CD4-positive, alpha-beta T cell (primary cell): ENCODE measurements around the gene NPIPB6. TPM values are rescaled to one million over a fixed set of nuclear protein-coding genes. Genes with fewer than 3 reads are reported as not detected.
"Not testable (repeated sequence)": the region's sequence is repeated elsewhere in the genome, so short reads cannot be mapped to it uniquely, and the experiment has no call there.

Experiments used
- ATAC-seq: fragments of 200-7000 bp; cut with Tn5 transposase; one replicate; pipeline ENCODE4 v1.10.0; 2022; ENCODE audit warnings: mild to moderate bottlenecking; ENCODE audit not compliant: poor library complexity
- CTCF ChIA-PET: fragments of 350-600 bp; sonication (Branson Sonifier 250); formaldehyde crosslinking; loops from one replicate; lab custom pipeline; 2021; ENCODE audit warnings: antibody characterized with exemption, inconsistent platforms; lab: Charles Lee
- POLR2A ChIA-PET: fragments of 350-600 bp; sonication (Branson Sonifier 250); formaldehyde crosslinking; loops from one replicate; lab custom pipeline; 2021; ENCODE audit warnings: antibody characterized with exemption, inconsistent platforms; lab: Charles Lee
- DNase-seq, 14 experiments: peaks; one replicate each; pipeline ENCODE4 v3.0.0-alpha.2; 2013 to 2020; ENCODE audit warnings: mixed read lengths in 2 of 14
- H3K27ac ChIP-seq, 2 donors: one replicate each; pipeline versions ENCODE4 v1.5.1 to v1.7.0; 2013; ENCODE audit warnings: low read length in 2 of 2, low read depth in 1 of 2, mild to moderate bottlenecking in 1 of 2
- H3K27me3 ChIP-seq, 2 experiments: 1 replicate in 1 of 2; 2 replicates in 1 of 2; pipeline versions ENCODE4 v1.6.1 to v1.7.0; 2013; ENCODE audit warnings: low read length in 2 of 2, control low read depth in 1 of 2, mild to moderate bottlenecking in 1 of 2, moderate library complexity in 1 of 2; ENCODE audit not compliant: insufficient read depth in 2 of 2, control insufficient read depth in 1 of 2
- H3K36me3 ChIP-seq: one replicate; pipeline ENCODE4 v1.6.1; 2013; ENCODE audit warnings: low read length, control low read depth; ENCODE audit not compliant: insufficient read depth
- H3K4me1 ChIP-seq: one replicate; pipeline ENCODE4 v1.6.1; 2013; ENCODE audit warnings: low read length, control low read depth; ENCODE audit not compliant: insufficient read depth
- H3K4me3 ChIP-seq: one replicate; pipeline ENCODE4 v1.5.1; 2013; ENCODE audit warnings: mild to moderate bottlenecking, low read length, moderate library complexity
- H3K9me3 ChIP-seq, 2 experiments: 1 replicate in 1 of 2; 2 replicates in 1 of 2; pipeline versions ENCODE4 v1.6.1 to v1.7.0; 2013; ENCODE audit warnings: low read length in 2 of 2, mild to moderate bottlenecking in 2 of 2, control low read depth in 1 of 2, moderate library complexity in 1 of 2; ENCODE audit not compliant: control insufficient read depth in 1 of 2, insufficient read depth in 1 of 2
- H3K27ac Mint-ChIP-seq: one replicate; pipeline ENCODE4 v1.8.0; 2020; ENCODE audit warnings: mixed read lengths
- H3K27me3 Mint-ChIP-seq: one replicate; pipeline ENCODE4 v1.8.0; 2021; ENCODE audit warnings: mixed read lengths
- H3K36me3 Mint-ChIP-seq: one replicate; pipeline ENCODE4 v1.8.0; 2021; ENCODE audit warnings: low read depth, mixed read lengths
- H3K4me1 Mint-ChIP-seq: one replicate; pipeline ENCODE4 v1.8.0; 2021; ENCODE audit warnings: low read depth, mixed read lengths
- H3K4me3 Mint-ChIP-seq: one replicate; pipeline ENCODE4 v1.8.0; 2020; ENCODE audit warnings: mild to moderate bottlenecking, mixed read lengths
- H3K9me3 Mint-ChIP-seq: one replicate; pipeline ENCODE4 v1.8.0; 2020; ENCODE audit warnings: mixed read lengths
- intact Hi-C, 2 experiments: fragments of 100-400 bp; cut with DNase I in 1 of 2; cut with micrococcal nuclease in 1 of 2; formaldehyde crosslinking; loops; one replicate each; pipeline versions ENCODE4 v1.15.1 to v1.9.0; 2023 to 2025; cut with DNase I, micrococcal nuclease
- polyA plus RNA-seq, 2 donors: library from polyadenylated mRNA; unstranded; fragments of 120-200 nt; gene quantifications; one replicate each; pipeline ENCODE4 v1.2.1, GENCODE V29; 2013
- total RNA-seq, 174 experiments: library from RNA in 2 of 174; stranded (reverse) in 2 of 174; gene quantifications; one replicate each; pipeline ENCODE4 v1.2.3 and lab custom pipeline; 2021 to 2026

NPIPB6 gene
- total RNA-seq (1 to 10 TPM; 2.3 to 2.4 TPM), total RNA-seq (lab: John Stamatoyannopoulos, UW) (0 to 0.94 (median 0.13) reads per million in 172 experiments)
- polyA plus RNA-seq (2013, experiment 1 of 2): 1.2 TPM
- 2.2 TPM for polyA plus RNA-seq (2013, experiment 2 of 2)

DNA sequence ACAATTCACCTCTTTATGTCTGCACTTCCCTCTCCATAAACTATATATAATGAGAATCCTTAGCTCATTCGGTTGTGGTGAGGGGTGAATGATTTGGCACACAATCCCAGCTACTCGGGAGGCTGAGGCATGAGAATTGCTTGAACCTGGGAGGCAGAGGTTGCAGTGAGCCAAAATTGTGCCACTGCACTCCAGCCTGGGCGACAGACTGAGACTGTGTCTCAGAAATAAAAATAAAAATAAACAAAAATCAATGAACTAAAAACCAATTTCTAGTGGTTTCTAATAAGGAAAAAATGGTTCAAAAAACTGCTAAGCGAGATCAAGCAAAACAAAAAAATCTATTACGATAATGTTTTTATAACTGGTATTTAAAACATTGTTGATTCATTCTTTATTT lies at the start of gene NPIPB6:
Gene NPIPB6, minus strand, starts transcription at position 101 of the 400 bp plus-strand sequence. CDS start 686 bp downstream, outside the sequence.
- H3K9me3 Mint-ChIP-seq, DNase-seq, H3K4me3 Mint-ChIP-seq, H3K27ac ChIP-seq, H3K36me3 Mint-ChIP-seq, POLR2A ChIA-PET, H3K4me3 ChIP-seq, H3K27me3 ChIP-seq, ATAC-seq, intact Hi-C loops, H3K4me1 Mint-ChIP-seq, H3K9me3 ChIP-seq, H3K27me3 Mint-ChIP-seq, H3K4me1 ChIP-seq, H3K36me3 ChIP-seq, CTCF ChIA-PET, H3K27ac Mint-ChIP-seq: not testable (repeated sequence)

DNA sequence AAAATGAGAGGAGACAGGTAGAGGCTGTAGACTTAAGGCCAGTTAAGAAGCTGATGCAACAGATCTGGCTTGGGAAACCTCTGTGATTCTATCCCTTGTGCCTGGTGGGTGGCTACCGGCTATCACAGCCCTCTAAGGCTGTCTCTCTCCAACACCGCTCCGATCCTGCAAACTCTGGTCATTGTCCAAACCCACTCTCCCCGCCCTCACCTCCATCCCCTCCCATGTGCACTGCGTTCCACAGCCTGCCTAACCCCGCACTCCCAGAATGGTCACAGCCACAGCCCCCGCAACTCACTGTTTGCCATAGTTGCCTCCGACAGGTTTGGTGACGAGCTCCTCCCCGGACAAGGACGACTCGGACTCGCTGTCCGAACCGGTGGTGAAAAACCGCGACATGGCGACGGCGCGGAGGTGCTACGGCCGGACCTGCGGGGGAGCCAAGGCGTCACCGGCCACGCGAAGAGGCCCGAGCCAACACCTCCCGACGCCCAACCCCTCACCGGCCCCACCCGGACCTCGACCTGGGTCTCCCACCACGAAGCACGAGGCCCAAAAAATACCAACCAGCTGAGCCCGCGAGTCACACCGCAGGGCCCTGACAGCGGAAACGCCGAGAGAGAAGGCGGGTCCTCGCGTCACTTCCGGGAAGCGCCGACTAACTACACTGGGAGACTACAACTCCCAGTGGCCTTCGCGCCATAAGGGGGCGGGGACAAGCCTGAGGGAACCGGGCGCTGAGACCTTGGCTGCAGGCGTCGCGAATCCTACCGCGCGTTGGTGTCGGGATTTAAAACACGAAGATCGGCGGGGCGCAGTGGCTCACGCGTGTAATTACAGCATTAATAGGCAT lies 40.1 kb upstream of the NPIPB6 start, which contains the start of gene EIF3CL:
Gene EIF3CL, minus strand, starts transcription at position 622 of the 853 bp plus-strand sequence. Its CDS starts 223 bp downstream, at position 399.
- CTCF ChIA-PET, H3K4me1 ChIP-seq, H3K9me3 ChIP-seq, H3K36me3 ChIP-seq, POLR2A ChIA-PET, H3K27me3 Mint-ChIP-seq, intact Hi-C loops, H3K9me3 Mint-ChIP-seq, H3K4me1 Mint-ChIP-seq, H3K27ac Mint-ChIP-seq, H3K27me3 ChIP-seq, H3K36me3 Mint-ChIP-seq, DNase-seq, H3K27ac ChIP-seq: not testable (repeated sequence)
- H3K4me3 ChIP-seq: peak within 1 kb of the TSS; percentile 31
- peak within 1 kb of the TSS; percentile 81 for H3K4me3 Mint-ChIP-seq
- peak; percentile 99 for ATAC-seq

DNA sequence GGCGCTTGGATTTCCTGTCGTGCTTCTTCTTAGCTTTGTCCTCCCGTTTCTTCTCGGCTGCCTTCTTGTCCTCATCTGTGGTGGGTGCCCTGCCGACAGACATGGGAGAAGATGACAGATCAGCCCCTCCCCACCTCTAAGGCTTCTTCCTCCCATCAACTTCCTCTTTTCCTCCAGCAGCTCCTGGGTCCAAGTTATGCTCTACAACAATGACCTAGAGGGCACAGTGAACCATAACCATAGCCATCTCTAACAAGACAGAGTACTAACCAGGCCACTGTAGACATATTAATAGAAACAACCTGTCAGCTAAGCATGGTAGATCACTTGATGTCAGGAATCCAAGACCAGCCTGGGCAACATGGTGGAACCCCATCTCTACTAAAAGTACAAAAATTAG lies 28.7 kb upstream of the NPIPB6 start:
- H3K27me3 ChIP-seq, H3K4me3 Mint-ChIP-seq, H3K9me3 ChIP-seq, ATAC-seq, H3K27ac ChIP-seq, H3K4me1 Mint-ChIP-seq, intact Hi-C loops, H3K36me3 Mint-ChIP-seq, H3K9me3 Mint-ChIP-seq, CTCF ChIA-PET, H3K27me3 Mint-ChIP-seq, H3K4me3 ChIP-seq, H3K4me1 ChIP-seq, H3K36me3 ChIP-seq, H3K27ac Mint-ChIP-seq, POLR2A ChIA-PET, DNase-seq: not testable (repeated sequence)

DNA sequence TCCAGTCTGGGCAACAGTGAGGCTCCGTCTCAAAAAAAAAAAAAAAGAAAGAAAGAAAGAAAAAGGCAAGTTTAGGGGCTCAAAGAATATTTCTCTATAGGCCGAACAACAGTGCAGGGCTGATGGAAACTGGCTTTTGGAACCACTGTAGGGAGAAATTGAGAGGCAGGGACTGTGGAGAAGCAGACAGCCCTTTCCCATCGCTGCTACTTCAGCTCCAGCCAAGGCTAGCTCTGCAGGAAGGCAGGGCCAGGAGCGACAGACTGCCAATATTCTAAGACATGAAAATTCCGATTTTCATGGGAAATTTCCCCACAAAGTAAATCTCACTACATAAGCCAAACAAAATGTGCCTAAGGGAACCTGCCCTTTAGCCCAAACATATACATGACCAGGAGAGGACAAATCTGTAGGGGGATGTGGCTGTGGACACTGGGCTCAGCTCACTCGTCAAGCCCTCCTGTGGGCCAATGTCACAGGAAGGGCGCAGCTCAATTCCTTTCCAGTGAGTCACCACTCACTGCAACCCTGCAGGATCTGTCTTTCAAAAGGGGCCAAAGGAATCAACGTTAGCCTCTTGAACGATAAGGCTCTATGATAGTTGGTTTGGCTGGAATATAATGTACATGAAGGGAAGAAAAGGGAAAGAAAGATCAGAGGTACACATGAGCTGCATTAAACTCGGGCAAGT lies 19.0 kb upstream of the NPIPB6 start:
- H3K27me3 Mint-ChIP-seq, H3K4me3 Mint-ChIP-seq, H3K27me3 ChIP-seq, H3K4me3 ChIP-seq, intact Hi-C loops, H3K4me1 Mint-ChIP-seq, H3K27ac Mint-ChIP-seq, CTCF ChIA-PET, H3K36me3 Mint-ChIP-seq, POLR2A ChIA-PET, H3K4me1 ChIP-seq, ATAC-seq, H3K27ac ChIP-seq, H3K9me3 Mint-ChIP-seq, H3K36me3 ChIP-seq, DNase-seq, H3K9me3 ChIP-seq: not testable (repeated sequence)

DNA sequence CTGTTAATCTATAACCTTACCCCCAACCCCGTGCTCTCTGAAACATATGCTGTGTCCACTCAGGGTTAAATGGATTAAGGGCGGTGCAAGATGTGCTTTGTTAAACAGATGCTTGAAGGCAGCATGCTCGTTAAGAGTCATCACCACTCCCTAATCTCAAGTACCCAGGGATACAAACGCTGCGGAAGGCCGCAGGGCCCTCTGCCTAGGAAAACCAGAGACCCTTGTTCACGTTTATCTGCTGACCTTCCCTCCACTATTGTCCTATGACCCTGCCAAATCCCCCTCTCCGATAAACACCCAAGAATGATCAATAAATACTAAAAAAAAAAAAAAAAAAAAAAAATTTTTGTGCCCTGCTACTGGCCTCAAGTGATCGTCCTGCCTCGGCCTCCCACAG lies 14.5 kb upstream of the NPIPB6 start:
- intact Hi-C loops, H3K4me1 Mint-ChIP-seq: not testable (repeated sequence)

DNA sequence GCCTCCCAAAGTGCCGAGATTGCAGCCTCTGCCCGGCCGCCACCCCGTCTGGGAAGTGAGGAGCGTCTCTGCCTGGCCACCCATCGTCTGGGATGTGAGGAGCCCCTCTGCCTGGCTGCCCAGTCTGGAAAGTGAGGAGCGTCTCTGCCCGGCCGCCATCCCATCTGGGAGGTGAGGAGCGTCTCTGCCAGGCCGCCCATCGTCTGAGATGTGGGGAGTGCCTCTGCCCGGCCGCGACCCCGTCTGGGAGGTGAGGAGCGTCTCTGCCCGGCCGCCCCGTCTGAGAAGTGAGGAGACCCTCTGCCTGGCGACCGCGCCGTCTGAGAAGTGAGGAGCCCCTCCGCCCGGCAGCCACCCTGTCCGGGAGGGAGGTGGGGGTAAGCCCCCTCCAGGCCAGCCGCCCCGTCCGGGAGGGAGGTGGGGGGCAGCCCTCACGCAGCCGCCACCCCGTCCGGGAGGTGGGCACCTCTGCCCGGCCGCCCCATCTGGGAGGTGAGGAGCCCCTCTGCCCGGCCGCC lies 13.9 kb upstream of the NPIPB6 start:
- H3K36me3 Mint-ChIP-seq, CTCF ChIA-PET, H3K27me3 ChIP-seq, H3K27ac ChIP-seq, POLR2A ChIA-PET, H3K4me3 ChIP-seq, H3K4me1 ChIP-seq, DNase-seq, ATAC-seq, H3K27ac Mint-ChIP-seq, H3K36me3 ChIP-seq, H3K4me1 Mint-ChIP-seq, H3K9me3 ChIP-seq, H3K9me3 Mint-ChIP-seq, intact Hi-C loops, H3K27me3 Mint-ChIP-seq, H3K4me3 Mint-ChIP-seq: not testable (repeated sequence)

More for the DNA sequence above, 14.5 kb upstream of the NPIPB6 start:
- H3K9me3 Mint-ChIP-seq, H3K36me3 Mint-ChIP-seq, ATAC-seq, H3K4me1 ChIP-seq, H3K27ac ChIP-seq, DNase-seq, POLR2A ChIA-PET, H3K27ac Mint-ChIP-seq, H3K27me3 Mint-ChIP-seq, H3K4me3 Mint-ChIP-seq, H3K9me3 ChIP-seq, CTCF ChIA-PET, H3K4me3 ChIP-seq, H3K27me3 ChIP-seq, H3K36me3 ChIP-seq: not testable (repeated sequence)
